SK-N-SH (cell line): ENCODE results near the gene CTBP2. TPM values are rescaled to one million over a fixed set of nuclear protein-coding genes. Genes with fewer than 3 reads are reported as not detected.
A peak's percentile ranks its signal among the peaks of the same experiment; 100 is the strongest.

ENCODE experiments used
- CTCF ChIP-seq: fragments of 200-600 bp; sonication (generic); IDR thresholded peaks from 2 replicates; pipeline ENCODE4 v1.6.1; 2017; ENCODE audit warnings: antibody characterized with exemption, mild to moderate bottlenecking, moderate library complexity
- EZH2phosphoT487 ChIP-seq: fragments of 200-600 bp; sonication (generic); IDR thresholded peaks from 2 replicates; pipeline ENCODE4 v1.6.1; 2017; ENCODE audit warnings: low read depth, mixed run types, mild to moderate bottlenecking, antibody characterized with exemption, moderate library complexity, borderline replicate concordance
- FOXJ3 ChIP-seq: sonication (generic); formaldehyde crosslinking; IDR thresholded peaks from 2 replicates; pipeline ENCODE4 v1.5.1; 2020; ENCODE audit warnings: mild to moderate bottlenecking, missing genetic modification reagents
- FOXM1 ChIP-seq: IDR thresholded peaks from 2 replicates; pipeline ENCODE4 v1.4.0; 2012; ENCODE audit warnings: low read depth, mild to moderate bottlenecking
- GABPA ChIP-seq: IDR thresholded peaks from 2 replicates; pipeline ENCODE4 v1.4.0; 2012; ENCODE audit warnings: low read depth, mild to moderate bottlenecking
- JUND ChIP-seq: IDR thresholded peaks from 2 replicates; pipeline ENCODE4 v1.4.0; 2012
- MAX ChIP-seq: IDR thresholded peaks from 2 replicates; pipeline ENCODE4 v1.4.0; 2012; ENCODE audit warnings: low read depth
- MEF2A ChIP-seq: IDR thresholded peaks from 2 replicates; pipeline ENCODE4 v1.4.0; 2012; ENCODE audit warnings: low read depth, borderline replicate concordance
- MXI1 ChIP-seq: IDR thresholded peaks from 2 replicates; pipeline ENCODE4 v1.6.1; 2012; ENCODE audit warnings: mild to moderate bottlenecking, low read depth, low read length, improper control_type of control experiment
- NFIC ChIP-seq: IDR thresholded peaks from 2 replicates; pipeline ENCODE4 v1.4.0; 2012; ENCODE audit warnings: borderline replicate concordance
- NRF1 ChIP-seq: IDR thresholded peaks from 2 replicates; pipeline ENCODE4 v1.6.1; 2012; ENCODE audit warnings: low read depth, mild to moderate bottlenecking, low read length
- PBX3 ChIP-seq: IDR thresholded peaks from 2 replicates; pipeline ENCODE4; 2012
- POLR2AphosphoS5 ChIP-seq: IDR thresholded peaks from 2 replicates; pipeline ENCODE4 v1.6.1; 2012; ENCODE audit warnings: low read depth, low read length
- RAD21 ChIP-seq: IDR thresholded peaks from 2 replicates; pipeline ENCODE4 v1.6.1; 2012; ENCODE audit warnings: mild to moderate bottlenecking, low read length
- REST ChIP-seq: IDR thresholded peaks from 2 replicates; pipeline ENCODE4 v1.6.1; 2012; ENCODE audit warnings: mild to moderate bottlenecking, low read depth, low read length, moderate library complexity
- RFX5 ChIP-seq: IDR thresholded peaks from 2 replicates; pipeline ENCODE4 v1.6.1; 2012; ENCODE audit warnings: mild to moderate bottlenecking, improper control_type of control experiment, low read length
- RXRA ChIP-seq: IDR thresholded peaks from 2 replicates; pipeline ENCODE4 v1.4.0; 2012; ENCODE audit warnings: low read depth, mild to moderate bottlenecking, borderline replicate concordance
- SIN3A ChIP-seq: IDR thresholded peaks from 2 replicates; pipeline ENCODE4 v1.6.1; 2012; ENCODE audit warnings: low read depth, mild to moderate bottlenecking, low read length, moderate library complexity, borderline replicate concordance
- SMC3 ChIP-seq: IDR thresholded peaks from 2 replicates; pipeline ENCODE4 v1.6.1; 2012; ENCODE audit warnings: low read depth, low read length, improper control_type of control experiment
- TAF1 ChIP-seq: IDR thresholded peaks from 2 replicates; pipeline ENCODE4 v1.6.1; 2012; ENCODE audit warnings: low read depth, mild to moderate bottlenecking, low read length, moderate library complexity, borderline replicate concordance
- TEAD4 ChIP-seq: IDR thresholded peaks from 2 replicates; pipeline ENCODE4 v1.4.0; 2012; ENCODE audit warnings: mild to moderate bottlenecking, borderline replicate concordance; ENCODE audit not compliant: insufficient read depth
- USF2 ChIP-seq: fragments of 150-350 bp; IDR thresholded peaks from 2 replicates; pipeline ENCODE4 v1.6.1; 2017; ENCODE audit warnings: antibody characterized with exemption, low read length, low read depth, borderline replicate concordance
- YY1 ChIP-seq: IDR thresholded peaks from 2 replicates; pipeline ENCODE4 v1.4.0; 2012; ENCODE audit warnings: low read depth, mild to moderate bottlenecking
- polyA plus RNA-seq, 3 experiments: library from polyadenylated mRNA; depleted of rRNA; stranded (reverse); fragments of >200 nt; gene quantifications; 2 replicates each; pipeline ENCODE4 v1.2.3, GENCODE V29; 2012

CTBP2 gene
- polyA plus RNA-seq, 1 of the 3 experiments (the other 2 are of a cell fraction): 69.7 TPM

- TF ChIP-seq REST (no peak), TAF1 (no peak), POLR2AphosphoS5 (no peak), RXRA (no peak), PBX3 (no peak), NFIC (no peak), RAD21 (no peak; the same call in 1 of the 2 replicates), JUND (no peak), MEF2A (no peak), YY1 (no peak), RFX5 (no peak), CTCF (no peak), FOXM1 (no peak), MXI1 (peak; percentile 97), NRF1 (no peak), GABPA (no peak), TEAD4 (no peak), MAX (no peak), EZH2phosphoT487 (no peak), SIN3A (no peak), USF2 (no peak), FOXJ3 (CRISPR knock-in tag) (peak; percentile 80), SMC3 (no peak)
These were observed 153.4 kb downstream of the CTBP2 start (continued) for GRCh38 chr10:125006921-125007426.
